VCaP (cell line): ENCODE data around the gene DEFB131A.
"Not testable (repeated sequence)": the region's sequence is repeated elsewhere in the genome, so short reads cannot be mapped to it uniquely, and the experiment has no call there.

Experiments
- H3K27ac ChIP-seq: fragments of 450-650 bp; 2 replicates; pipeline ENCODE4 v1.5.1; 2017
- CTCF ChIP-seq: fragments of 450-650 bp; conservative IDR thresholded peaks from 2 replicates; pipeline ENCODE4 v1.5.1; 2017; ENCODE audit warnings: mild to moderate bottlenecking, moderate library complexity

Gene DEFB131A, protein sequence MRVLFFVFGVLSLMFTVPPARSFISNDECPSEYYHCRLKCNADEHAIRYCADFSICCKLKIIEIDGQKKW

GRCh38 chr4:9444114-9444513 lies at the start of gene DEFB131A:
TSS of gene DEFB131A (plus strand) at chr4:9444414. CDS start at chr4:9444534, 120 bp downstream.
- H3K27ac ChIP-seq = not testable (repeated sequence)

- not testable (repeated sequence) for H3K27ac ChIP-seq
Measured at GRCh38 chr4:9405774-9406173, 38.4 kb upstream of the DEFB131A start.

GRCh38 chr4:9406491-9406890 lies 37.7 kb upstream of the DEFB131A start:
- not testable (repeated sequence) for H3K27ac ChIP-seq

GRCh38 chr4:9409793-9410192 lies 34.4 kb upstream of the DEFB131A start:
- TF ChIP-seq CTCF = no peak
- no peak overlapping the region for H3K27ac ChIP-seq

GRCh38 chr4:9421884-9422455 lies 22.2 kb upstream of the DEFB131A start:
- H3K27ac ChIP-seq = not testable (repeated sequence)

DNA sequence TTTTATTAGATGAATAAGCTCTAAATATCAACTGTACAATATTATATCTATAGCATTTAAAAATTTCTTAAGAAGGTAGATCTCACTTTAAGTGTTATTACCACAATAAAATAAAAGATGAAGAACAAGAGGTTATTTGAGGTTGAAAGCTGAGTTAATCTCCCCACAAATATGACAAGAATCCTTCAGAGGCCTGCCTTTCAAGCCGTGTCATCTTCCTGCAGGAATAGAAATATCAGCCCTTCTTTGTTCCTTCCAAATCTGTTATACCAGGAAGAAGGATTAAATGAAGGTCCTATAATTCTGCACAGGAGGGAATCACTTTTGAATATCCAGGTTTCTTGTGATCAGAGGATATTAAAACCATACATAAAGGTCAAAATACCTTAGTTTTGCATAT lies 18.3 kb upstream of the DEFB131A start:
- H3K27ac ChIP-seq = not testable (repeated sequence)

DNA sequence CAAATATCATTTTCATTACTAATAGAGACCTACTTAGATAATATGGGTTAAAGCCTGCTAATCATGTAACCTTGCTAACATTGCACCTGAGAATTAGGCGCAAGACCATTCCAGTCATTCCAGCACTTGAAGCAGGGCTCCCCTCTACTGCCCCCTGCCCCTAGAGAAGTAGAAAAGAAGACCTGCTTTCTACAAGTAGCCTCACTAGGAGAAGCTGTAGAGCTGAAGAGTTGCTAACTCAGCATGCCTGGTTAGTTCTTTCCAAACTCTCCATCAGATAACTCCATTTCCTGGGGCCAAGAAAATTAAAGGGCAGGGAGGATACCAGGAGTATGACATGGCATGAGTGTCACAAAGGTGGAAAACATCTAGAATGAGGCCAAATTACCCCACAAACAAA lies 14.2 kb upstream of the DEFB131A start:
- not testable (repeated sequence) for H3K27ac ChIP-seq

GRCh38 chr4:9433320-9433719 lies 10.9 kb upstream of the DEFB131A start:
- not testable (repeated sequence) for H3K27ac ChIP-seq

- not testable (repeated sequence) for H3K27ac ChIP-seq
Measured at GRCh38 chr4:9436728-9437127, 7.5 kb upstream of the DEFB131A start.

DNA sequence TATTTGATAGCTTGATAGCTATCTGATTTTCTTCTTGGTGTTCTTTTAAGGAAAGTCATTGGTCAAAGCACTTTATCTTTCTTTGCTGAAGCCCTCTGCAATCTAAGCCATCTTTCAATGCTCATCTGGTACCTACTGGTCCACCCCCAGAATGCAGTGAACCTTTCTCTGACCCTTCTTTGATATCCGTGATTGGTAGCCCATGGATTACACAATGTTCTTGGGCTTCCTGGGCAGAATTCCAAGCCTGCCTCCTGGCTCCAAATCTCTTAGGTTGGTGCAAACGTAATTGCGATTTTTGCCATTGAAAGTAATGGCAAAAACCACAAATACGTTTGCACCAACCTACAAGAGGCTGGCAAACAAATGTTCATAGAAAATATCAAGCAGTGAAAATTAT lies 1.9 kb upstream of the DEFB131A start:
- H3K27ac ChIP-seq = not testable (repeated sequence)

DNA sequence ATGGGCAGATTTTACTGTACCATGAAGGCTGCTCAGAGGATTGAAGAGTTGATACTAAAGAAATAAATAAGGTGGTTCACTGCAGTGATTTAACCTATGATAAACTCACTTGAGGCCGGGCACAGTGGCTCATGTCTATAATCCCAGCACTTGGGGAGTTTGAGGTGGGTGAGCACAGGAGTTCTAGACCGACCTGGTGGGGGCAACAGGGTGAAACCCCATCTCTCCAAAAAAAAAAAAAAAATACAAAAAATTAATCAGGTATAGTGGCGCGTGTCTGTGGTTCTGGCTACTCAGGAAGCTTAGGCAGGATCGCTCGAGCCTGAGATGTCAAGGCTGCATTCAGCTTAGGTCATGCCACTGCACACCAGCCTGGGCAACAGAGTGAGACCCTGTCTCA lies 467 bp downstream of the DEFB131A start:
- H3K27ac ChIP-seq = not testable (repeated sequence)

- H3K27ac ChIP-seq = not testable (repeated sequence)
Measured at GRCh38 chr4:9452251-9452650, 8.0 kb downstream of the DEFB131A start.

DNA sequence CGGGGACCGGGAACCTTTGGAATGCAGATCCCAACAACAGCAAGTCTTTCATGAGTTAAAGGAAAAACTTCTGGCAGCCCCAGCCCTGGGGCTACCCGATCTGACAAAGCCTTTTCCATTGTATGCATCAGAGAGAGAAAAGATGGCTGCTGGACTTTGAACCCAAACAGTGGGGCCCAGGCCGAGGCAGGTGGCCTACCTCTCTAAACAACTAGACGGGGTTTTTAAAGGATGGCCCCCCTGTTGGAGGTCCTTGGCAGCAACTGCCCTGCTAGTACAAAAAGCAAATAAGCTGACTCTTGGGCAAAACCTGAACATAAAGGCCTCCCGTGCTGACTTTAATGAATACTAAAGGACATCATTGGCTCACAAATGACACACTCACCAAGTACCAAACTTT lies 10.1 kb downstream of the DEFB131A start:
- H3K27ac ChIP-seq = not testable (repeated sequence)

- H3K27ac ChIP-seq = not testable (repeated sequence)
Measured at GRCh38 chr4:9455046-9455445, 10.8 kb downstream of the DEFB131A start.

GRCh38 chr4:9479466-9479865 lies 35.3 kb downstream of the DEFB131A start:
- not testable (repeated sequence) for H3K27ac ChIP-seq

GRCh38 chr4:9480066-9480465 lies 35.9 kb downstream of the DEFB131A start:
- H3K27ac ChIP-seq = not testable (repeated sequence)

DNA sequence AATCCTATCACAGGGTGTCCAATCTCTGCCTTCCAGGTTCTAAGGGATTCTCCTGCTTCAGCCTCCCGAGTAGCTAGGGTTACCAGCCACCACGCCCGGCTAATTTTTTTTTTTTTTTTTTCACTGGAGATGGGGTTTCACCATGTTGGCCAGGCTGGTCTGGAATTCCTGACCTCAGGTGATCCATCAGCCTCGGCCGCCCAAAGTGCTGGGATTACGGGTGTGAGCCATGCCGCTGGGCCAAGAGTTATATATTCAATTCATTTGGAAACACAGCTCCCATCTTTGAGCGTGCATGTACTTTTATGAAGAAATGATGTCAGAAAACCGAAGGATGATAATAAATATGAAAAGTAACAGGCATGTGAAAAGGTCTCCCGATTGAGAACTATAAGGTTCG lies 38.7 kb downstream of the DEFB131A start:
- H3K27ac ChIP-seq = not testable (repeated sequence)

DNA sequence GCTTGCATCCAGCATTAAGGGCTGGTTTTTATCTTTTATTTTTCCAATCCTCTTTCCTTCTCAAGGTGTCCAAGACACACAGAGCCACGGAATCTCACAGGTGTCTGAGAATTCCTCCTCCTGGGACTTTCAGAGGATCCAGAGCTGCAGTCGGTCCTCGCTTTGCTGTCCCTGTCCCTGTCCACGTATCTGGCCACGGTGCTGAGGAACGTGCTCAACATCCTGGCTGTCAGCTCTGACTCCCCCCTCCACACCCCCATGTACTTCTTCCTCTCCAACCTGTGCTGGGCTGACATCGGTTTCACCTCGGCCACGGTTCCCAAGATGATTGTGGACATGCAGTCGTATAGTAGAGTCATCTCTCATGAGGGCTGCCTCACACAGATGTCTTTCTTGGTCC lies 39.5 kb downstream of the DEFB131A start:
- H3K27ac ChIP-seq = not testable (repeated sequence)

GRCh38 chr4:9486880-9487279 lies 42.7 kb downstream of the DEFB131A start:
- H3K27ac ChIP-seq = not testable (repeated sequence)

DNA sequence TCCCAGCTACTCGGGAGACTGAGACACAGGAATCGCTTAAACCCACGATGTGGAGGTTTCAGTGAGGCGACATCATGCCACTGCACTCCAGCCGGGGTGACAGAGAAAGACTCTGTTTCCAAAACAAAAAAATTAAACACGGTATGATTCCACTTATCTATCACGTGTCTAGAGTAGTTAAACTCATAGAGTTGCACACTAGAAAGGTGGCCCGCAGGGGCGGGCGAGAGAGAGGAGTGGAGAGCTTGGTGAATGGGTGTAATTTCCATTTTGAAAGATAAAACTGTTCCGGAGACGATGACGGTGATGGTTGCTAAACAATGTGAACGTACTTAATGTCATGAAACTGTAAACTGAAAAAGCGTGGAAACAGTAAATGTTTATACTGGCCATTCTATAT lies 44.6 kb downstream of the DEFB131A start:
- not testable (repeated sequence) for H3K27ac ChIP-seq

DNA sequence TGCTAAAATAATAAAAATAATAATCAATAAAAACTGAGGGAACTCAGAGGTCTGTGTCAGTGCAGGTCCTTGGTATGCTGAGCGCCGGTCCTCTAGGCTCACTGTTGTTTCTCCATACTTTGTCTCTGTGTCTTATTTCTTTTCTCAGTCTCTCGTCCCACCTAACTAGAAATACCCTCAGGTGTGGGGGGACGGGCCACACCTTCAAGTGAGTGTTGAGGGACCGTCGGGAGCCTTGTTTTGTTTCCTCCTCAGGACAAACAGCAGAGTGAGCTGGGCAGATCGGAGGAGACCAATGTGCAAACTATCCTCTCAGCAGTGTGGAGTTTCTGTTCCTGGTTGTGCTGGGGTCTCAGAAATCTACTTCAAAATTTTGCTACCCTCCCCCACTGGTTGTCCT lies 46.3 kb downstream of the DEFB131A start:
- H3K27ac ChIP-seq = not testable (repeated sequence)

GRCh38 chr4:9490986-9491385 lies 46.8 kb downstream of the DEFB131A start:
- H3K27ac ChIP-seq = not testable (repeated sequence)

- not testable (repeated sequence) for H3K27ac ChIP-seq
Measured at GRCh38 chr4:9493589-9493988, 49.4 kb downstream of the DEFB131A start.
